ENCODE results near the gene FADS1. TPM values are rescaled to one million over a fixed set of nuclear protein-coding genes. Genes with fewer than 3 reads are reported as not detected.

Gene FADS1
- total and polyA plus RNA-seq, 2 of the 8 experiments (the other 6 are each of a cell fraction or from before 2014, with no cell fraction given), result 115 to 141 TPM

DNA sequence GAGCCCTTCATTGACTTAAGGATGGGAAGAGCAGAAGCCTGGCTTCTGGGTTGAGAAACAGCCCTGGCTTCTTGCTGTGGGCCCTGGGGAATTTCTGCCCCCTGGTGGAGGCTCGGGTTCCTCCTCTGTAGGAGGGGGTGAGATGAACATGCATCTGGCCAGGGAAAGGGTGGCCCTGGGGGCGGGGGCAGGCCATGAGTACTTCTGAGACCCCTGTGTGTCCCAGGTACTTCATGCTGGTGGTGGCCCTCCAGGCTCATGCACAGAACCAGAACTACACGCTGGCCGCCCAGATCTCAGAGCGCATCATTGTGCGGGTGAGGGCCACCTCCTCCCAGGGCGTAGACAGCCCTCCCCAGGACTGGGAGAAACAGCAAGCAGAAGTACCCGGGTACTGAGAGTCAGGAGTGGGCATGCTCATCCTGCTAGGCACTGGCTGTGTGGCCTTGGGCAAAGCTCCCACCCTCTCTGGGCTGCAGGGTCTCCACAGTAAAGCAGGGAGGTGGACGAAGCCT is 40.2 kb downstream of the FADS1 start:
- Histone ChIP-seq H3K4ac (replicated peaks; ENCODE audit: insufficient read length, low read depth, low read length) (peak overlapping the region; percentile 32), H4K8ac (ENCODE audit: extremely low read depth, insufficient read depth, low read length) (no peak overlapping the region), H3K18ac (ENCODE audit: extremely low read depth, low read length) (no peak overlapping the region; the same call in 1 of the 2 replicates), H3K14ac (ENCODE audit: insufficient read length) (no peak overlapping the region), H3K23me2 (ENCODE audit: low read depth, low read length) (no peaks in the 10 kb centered on the region), H2BK20ac (ENCODE audit: low read length) (peak overlapping the region; percentile 61; the same call in 1 of the 2 replicates), H2BK5ac (ENCODE audit: low read depth, low read length) (peak overlapping the region; percentile 21; the same call in 1 of the 2 replicates), H3K9me3 (ENCODE audit: insufficient read depth in 2 of 2, low read depth in 1 of 2, low read length in 1 of 2) (no peaks in the 10 kb centered on the region), H2BK120ac (replicated peaks; ENCODE audit: low read depth, low read length) (no peak overlapping the region), H3K79me1 (ENCODE audit: low read depth, low read length) (no peaks in the 10 kb centered on the region), H4K5ac (ENCODE audit: insufficient read length, low read depth, low read length) (no peak overlapping the region), H3K79me2 (ENCODE audit: control insufficient read depth in 1 of 2, insufficient read depth in 2 of 2, low read length in 2 of 2) (no peaks in the 10 kb centered on the region), H4K91ac (replicated peaks; ENCODE audit: insufficient read length, low read length) (peak overlapping the region; percentile 66), H2BK12ac (ENCODE audit: low read depth, low read length) (0 out of 2 replicates have a peak overlapping the region, but pooled peaks have one; percentile 27), H3K36me3 (ENCODE audit: control insufficient read depth in 2 of 4, insufficient read depth in 4 of 4, low read length in 3 of 4) (no peaks in the 10 kb centered on the region), H3K23ac (ENCODE audit: insufficient read length) (no peak overlapping the region), H4K20me1 (replicated peaks in 1 of 2; ENCODE audit: control insufficient read depth in 1 of 2, insufficient read depth in 2 of 2, low read length in 2 of 2) (no peaks in the 10 kb centered on the region), H3K4me3 (ENCODE audit: extremely low read depth in 1 of 4, insufficient read depth in 2 of 4, low read depth in 3 of 4, low read length in 4 of 4) (no peak overlapping the region), H2BK15ac (ENCODE audit: low read length) (no peak overlapping the region), H3K27me3 (replicated peaks in 1 of 4; ENCODE audit: control insufficient read depth in 3 of 4, extremely low read depth in 1 of 4, insufficient read depth in 3 of 4, low read length in 3 of 4) (no peaks in the 10 kb centered on the region; a peak in 1 of 7 replicates), H3K9ac (replicated peaks in 1 of 4; ENCODE audit: extremely low read depth in 1 of 4, low read depth in 3 of 4, low read length in 3 of 4) (no peak overlapping the region), H3K4me2 (ENCODE audit: insufficient read depth in 1 of 2, low read depth in 2 of 2, low read length in 2 of 2) (0 out of 4 replicates have a peak overlapping the region, but pooled peaks of 1 of the 2 experiments have one; percentile 12), H3K4me1 (replicated peaks in 1 of 4; ENCODE audit: control insufficient read depth in 3 of 4, insufficient read depth in 4 of 4, low read length in 3 of 4) (peaks cover 0 to 16% (median 10%) of the 10 kb centered on the region in 4 experiments; a peak in 6 of 7 replicates), H2AK5ac (ENCODE audit: low read depth, low read length) (peak overlapping the region; percentile 14; the same call in 1 of the 2 replicates), H3K27ac (ENCODE audit: low read depth, low read length) (no peak overlapping the region), H3K56ac (replicated peaks; ENCODE audit: insufficient read length, low read depth, low read length) (no peak overlapping the region), H2AFZ (ENCODE audit: low read length) (no peak overlapping the region)
- DNase-seq (ENCODE audit: low read depth in 1 of 2, low spot score in 2 of 2) (peak; percentile 54 to 89), FAIRE-seq (no peak)
- ChIA-PET CTCF (ENCODE audit: partially characterized antibody) (interaction anchor here (0.9 to 7.2 kb wide), 15 partner anchors 9 to 315 kb away, joined by 3 to 48 read pairs (median 5); partner anchors contain the start of genes FEN1, MYRF and TMEM258), POLR2A (ENCODE audit: partially characterized antibody) (interaction anchor here (0.8 to 2.1 kb wide), 4 partner anchors 11 to 17 kb away, joined by 3 to 6 read pairs (median 5); partner anchors contain the start of genes FEN1 and TMEM258)
- 80% methylated on average over 9 of the region's 9 CpGs; no CpG with 5 or more reads in 1 of the 2 experiments for WGBS, 2 experiments (ENCODE audit: extremely low coverage in 1 of 2, insufficient coverage in 1 of 2, insufficient read length in 1 of 2, insufficient replicate concordance in 2 of 2, low coverage in 1 of 2, low lambda C conversion rate in 2 of 2, missing lambda C conversion rate in 1 of 2)
- TF ChIP-seq SUZ12 (IDR thresholded peaks at IDR 0.05; ENCODE audit: low read length), result no peak
- no peak for TF ChIP-seq RBBP5 (IDR thresholded peaks at IDR 0.05; ENCODE audit: borderline replicate concordance, low read depth, low read length)
- no peak for TF ChIP-seq TCF12 (IDR thresholded peaks at IDR 0.05; ENCODE audit: low read depth, low read length)
- TF ChIP-seq, protein P1, sequence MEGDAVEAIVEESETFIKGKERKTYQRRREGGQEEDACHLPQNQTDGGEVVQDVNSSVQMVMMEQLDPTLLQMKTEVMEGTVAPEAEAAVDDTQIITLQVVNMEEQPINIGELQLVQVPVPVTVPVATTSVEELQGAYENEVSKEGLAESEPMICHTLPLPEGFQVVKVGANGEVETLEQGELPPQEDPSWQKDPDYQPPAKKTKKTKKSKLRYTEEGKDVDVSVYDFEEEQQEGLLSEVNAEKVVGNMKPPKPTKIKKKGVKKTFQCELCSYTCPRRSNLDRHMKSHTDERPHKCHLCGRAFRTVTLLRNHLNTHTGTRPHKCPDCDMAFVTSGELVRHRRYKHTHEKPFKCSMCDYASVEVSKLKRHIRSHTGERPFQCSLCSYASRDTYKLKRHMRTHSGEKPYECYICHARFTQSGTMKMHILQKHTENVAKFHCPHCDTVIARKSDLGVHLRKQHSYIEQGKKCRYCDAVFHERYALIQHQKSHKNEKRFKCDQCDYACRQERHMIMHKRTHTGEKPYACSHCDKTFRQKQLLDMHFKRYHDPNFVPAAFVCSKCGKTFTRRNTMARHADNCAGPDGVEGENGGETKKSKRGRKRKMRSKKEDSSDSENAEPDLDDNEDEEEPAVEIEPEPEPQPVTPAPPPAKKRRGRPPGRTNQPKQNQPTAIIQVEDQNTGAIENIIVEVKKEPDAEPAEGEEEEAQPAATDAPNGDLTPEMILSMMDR (IDR thresholded peaks at IDR 0.05; ENCODE audit: control extremely low read depth in 1 of 3, insufficient read depth in 1 of 3, low read depth in 1 of 3, low read length in 3 of 3), result peak; percentile 76 to 89 (median 80)
